Measurements from ENCODE around the gene ANKRD42. TPM values are rescaled to one million over a fixed set of nuclear protein-coding genes. Genes with fewer than 3 reads are reported as not detected.

The ANKRD42 gene
- total RNA-seq, 1 donor = 10.5 TPM

- Histone ChIP-seq H2AFZ (ENCODE audit: low read length) (no peak overlapping the region), H3K27ac (ENCODE audit: low read depth, low read length) (no peak overlapping the region), H3K9me3 (ENCODE audit: low read depth, low read length) (no peaks in the 10 kb centered on the region), H3K36me3 (ENCODE audit: insufficient read depth, low read length) (no peaks in the 10 kb centered on the region), H3K4me1 (ENCODE audit: insufficient read depth, low read length) (no peaks in the 10 kb centered on the region), H3K79me2 (ENCODE audit: insufficient read depth, low read length) (no peaks in the 10 kb centered on the region), H3K27me3 (ENCODE audit: insufficient read depth, low read length) (no peaks in the 10 kb centered on the region), H4K20me1 (ENCODE audit: insufficient read depth, low read length) (no peaks in the 10 kb centered on the region), H3K4me3 (ENCODE audit: insufficient read depth, low read length) (no peak overlapping the region), H3K4me2 (ENCODE audit: insufficient read depth, low read length) (no peak overlapping the region)
- DNase-seq (ENCODE audit: insufficient read length, low spot score, missing footprints) = peak; percentile 32
- peak; percentile 67 for TF ChIP-seq CTCF (IDR thresholded peaks at IDR 0.05; ENCODE audit: extremely low read depth, low read depth, low read length)
Observed at GRCh38 chr11:83249972-83250593, 56.6 kb downstream of the ANKRD42 start.

- DNase-seq (ENCODE audit: insufficient read length, low spot score, missing footprints) = no peak
- no peak for TF ChIP-seq CTCF (IDR thresholded peaks at IDR 0.05; ENCODE audit: extremely low read depth, low read depth, low read length)
- Histone ChIP-seq H3K9me3 (ENCODE audit: low read depth, low read length) (no peaks in the 10 kb centered on the region), H3K4me3 (ENCODE audit: insufficient read depth, low read length) (no peak overlapping the region), H3K36me3 (ENCODE audit: insufficient read depth, low read length) (no peaks in the 10 kb centered on the region), H3K27ac (ENCODE audit: low read depth, low read length) (no peak overlapping the region), H3K4me2 (ENCODE audit: insufficient read depth, low read length) (no peak overlapping the region), H4K20me1 (ENCODE audit: insufficient read depth, low read length) (no peaks in the 10 kb centered on the region), H3K4me1 (ENCODE audit: insufficient read depth, low read length) (peaks cover 11% of the 10 kb centered on the region), H3K27me3 (ENCODE audit: insufficient read depth, low read length) (no peaks in the 10 kb centered on the region), H3K79me2 (ENCODE audit: insufficient read depth, low read length) (no peaks in the 10 kb centered on the region), H2AFZ (ENCODE audit: low read length) (no peak overlapping the region)
Observed at GRCh38 chr11:83252266-83252665, 58.8 kb downstream of the ANKRD42 start.

GRCh38 chr11:83252941-83253340 is 59.4 kb downstream of the ANKRD42 start:
- no peaks in the 10 kb centered on the region for H3K36me3 ChIP-seq (ENCODE audit: insufficient read depth, low read length)
- DNase-seq (ENCODE audit: insufficient read length, low spot score, missing footprints) = no peak
- no peak for TF ChIP-seq CTCF (IDR thresholded peaks at IDR 0.05; ENCODE audit: extremely low read depth, low read depth, low read length)

GRCh38 chr11:83255366-83255765 is 61.9 kb downstream of the ANKRD42 start:
- Histone ChIP-seq H3K27ac (ENCODE audit: low read depth, low read length) (no peak overlapping the region), H2AFZ (ENCODE audit: low read length) (no peak overlapping the region), H3K4me1 (ENCODE audit: insufficient read depth, low read length) (peaks cover 22% of the 10 kb centered on the region)

More at GRCh38 chr11:83252941-83253340, 59.4 kb downstream of the ANKRD42 start:
- Histone ChIP-seq H3K27ac (ENCODE audit: low read depth, low read length) (no peak overlapping the region), H2AFZ (ENCODE audit: low read length) (no peak overlapping the region), H3K79me2 (ENCODE audit: insufficient read depth, low read length) (no peaks in the 10 kb centered on the region), H4K20me1 (ENCODE audit: insufficient read depth, low read length) (no peaks in the 10 kb centered on the region), H3K9me3 (ENCODE audit: low read depth, low read length) (no peaks in the 10 kb centered on the region), H3K4me3 (ENCODE audit: insufficient read depth, low read length) (no peak overlapping the region), H3K4me1 (ENCODE audit: insufficient read depth, low read length) (peaks cover 17% of the 10 kb centered on the region), H3K4me2 (ENCODE audit: insufficient read depth, low read length) (no peak overlapping the region), H3K27me3 (ENCODE audit: insufficient read depth, low read length) (no peaks in the 10 kb centered on the region)

More at GRCh38 chr11:83255366-83255765, 61.9 kb downstream of the ANKRD42 start:
- no peak overlapping the region for H3K4me3 ChIP-seq (ENCODE audit: insufficient read depth, low read length)
- no peaks in the 10 kb centered on the region for H3K79me2 ChIP-seq (ENCODE audit: insufficient read depth, low read length)
- H3K9me3 ChIP-seq (ENCODE audit: low read depth, low read length) = no peaks in the 10 kb centered on the region
- no peak for TF ChIP-seq CTCF (IDR thresholded peaks at IDR 0.05; ENCODE audit: extremely low read depth, low read depth, low read length)
- no peak overlapping the region for H3K4me2 ChIP-seq (ENCODE audit: insufficient read depth, low read length)
- DNase-seq (ENCODE audit: insufficient read length, low spot score, missing footprints) = no peak
- H4K20me1 ChIP-seq (ENCODE audit: insufficient read depth, low read length) = no peaks in the 10 kb centered on the region
- H3K36me3 ChIP-seq (ENCODE audit: insufficient read depth, low read length) = peaks cover 9% of the 10 kb centered on the region
- no peaks in the 10 kb centered on the region for H3K27me3 ChIP-seq (ENCODE audit: insufficient read depth, low read length)
